Measurements from ENCODE around the gene SIPA1. TPM values are rescaled to one million over a fixed set of nuclear protein-coding genes. Genes with fewer than 3 reads are reported as not detected.

SIPA1 gene
- total RNA-seq, 1 experiment from 2014 or later: 79.1 TPM

DNA sequence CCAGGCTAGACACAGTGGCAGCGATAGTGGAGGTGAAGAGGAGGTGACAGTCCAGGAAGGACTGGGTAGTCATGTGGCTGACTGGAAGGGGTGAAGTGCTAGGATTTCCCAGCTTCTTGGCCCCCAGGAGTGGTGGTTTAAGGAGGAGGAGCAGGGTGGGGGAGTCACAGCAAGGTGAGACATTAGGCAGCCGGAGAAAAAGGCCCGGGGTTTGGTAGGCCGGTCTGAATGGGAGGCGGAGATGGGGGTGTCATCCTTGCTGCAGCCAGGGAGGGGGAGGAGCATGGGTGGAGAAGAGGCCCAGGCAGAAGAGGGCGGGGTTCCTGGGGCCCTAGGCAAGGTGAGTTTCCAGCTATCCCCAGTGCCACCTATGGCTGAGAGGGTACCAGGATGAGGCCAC, 6.1 kb downstream of the SIPA1 start:
- peak; percentile 67 for DNase-seq (ENCODE audit: low spot score)

DNA sequence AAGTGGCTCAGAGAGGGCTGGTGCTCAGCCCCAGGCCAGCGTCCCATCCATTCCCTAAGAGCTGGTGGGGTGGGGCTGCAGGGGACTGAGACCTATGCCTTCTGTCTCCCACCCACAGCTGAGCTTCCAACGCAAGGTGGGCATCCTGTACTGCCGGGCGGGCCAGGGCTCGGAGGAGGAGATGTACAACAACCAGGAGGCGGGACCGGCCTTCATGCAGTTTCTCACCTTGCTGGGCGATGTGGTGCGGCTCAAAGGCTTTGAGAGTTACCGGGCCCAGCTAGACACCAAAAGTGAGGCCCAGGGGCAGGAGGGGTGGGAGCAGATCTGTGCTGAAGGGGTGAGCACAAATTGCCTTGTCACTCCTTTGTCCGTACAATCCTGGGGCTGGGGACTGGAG, 6.9 kb downstream of the SIPA1 start:
- DNase-seq (ENCODE audit: low spot score): no peak

DNA sequence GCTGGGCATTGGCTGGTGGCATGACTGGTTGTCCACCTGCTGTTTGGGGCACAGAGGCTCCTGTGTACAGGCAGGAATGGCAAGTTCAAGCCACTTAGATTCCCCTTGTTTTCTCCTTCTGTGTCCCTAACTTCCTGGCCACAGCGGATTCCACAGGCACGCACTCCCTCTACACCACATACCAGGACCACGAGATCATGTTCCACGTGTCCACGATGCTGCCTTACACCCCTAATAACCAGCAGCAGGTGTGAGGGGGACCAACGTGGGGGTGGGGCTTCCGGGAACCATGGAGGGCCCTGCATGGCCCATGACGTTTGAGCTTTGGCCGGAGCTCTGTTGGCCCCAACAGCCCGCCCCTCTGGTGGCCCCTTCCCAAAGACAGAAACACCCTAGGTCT, 7.8 kb downstream of the SIPA1 start:
- DNase-seq (ENCODE audit: low spot score): no peak

DNA sequence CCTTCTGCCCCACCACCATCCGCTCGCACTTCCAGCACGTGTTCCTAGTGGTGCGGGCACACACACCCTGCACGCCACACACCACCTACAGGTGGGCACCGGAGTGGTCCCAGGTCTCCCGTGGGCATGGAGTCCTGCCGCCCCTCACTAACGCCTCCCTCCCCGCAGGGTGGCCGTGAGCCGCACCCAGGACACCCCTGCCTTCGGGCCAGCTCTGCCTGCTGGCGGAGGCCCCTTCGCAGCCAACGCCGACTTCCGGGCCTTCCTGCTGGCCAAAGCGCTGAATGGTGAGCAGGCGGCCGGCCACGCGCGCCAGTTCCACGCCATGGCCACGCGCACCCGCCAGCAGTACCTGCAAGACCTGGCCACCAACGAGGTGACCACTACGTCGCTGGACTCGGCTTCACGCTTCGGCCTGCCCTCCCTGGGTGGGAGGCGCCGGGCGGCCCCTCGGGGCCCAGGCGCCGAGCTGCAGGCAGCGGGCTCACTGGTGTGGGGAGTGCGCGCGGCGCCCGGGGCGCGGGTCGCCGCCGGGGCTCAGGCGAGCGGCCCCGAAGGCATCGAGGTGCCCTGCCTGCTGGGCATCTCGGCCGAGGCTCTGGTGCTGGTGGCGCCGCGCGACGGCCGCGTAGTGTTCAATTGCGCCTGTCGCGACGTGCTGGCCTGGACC, 8.5 kb downstream of the SIPA1 start:
- no peak for DNase-seq (ENCODE audit: low spot score)

DNA sequence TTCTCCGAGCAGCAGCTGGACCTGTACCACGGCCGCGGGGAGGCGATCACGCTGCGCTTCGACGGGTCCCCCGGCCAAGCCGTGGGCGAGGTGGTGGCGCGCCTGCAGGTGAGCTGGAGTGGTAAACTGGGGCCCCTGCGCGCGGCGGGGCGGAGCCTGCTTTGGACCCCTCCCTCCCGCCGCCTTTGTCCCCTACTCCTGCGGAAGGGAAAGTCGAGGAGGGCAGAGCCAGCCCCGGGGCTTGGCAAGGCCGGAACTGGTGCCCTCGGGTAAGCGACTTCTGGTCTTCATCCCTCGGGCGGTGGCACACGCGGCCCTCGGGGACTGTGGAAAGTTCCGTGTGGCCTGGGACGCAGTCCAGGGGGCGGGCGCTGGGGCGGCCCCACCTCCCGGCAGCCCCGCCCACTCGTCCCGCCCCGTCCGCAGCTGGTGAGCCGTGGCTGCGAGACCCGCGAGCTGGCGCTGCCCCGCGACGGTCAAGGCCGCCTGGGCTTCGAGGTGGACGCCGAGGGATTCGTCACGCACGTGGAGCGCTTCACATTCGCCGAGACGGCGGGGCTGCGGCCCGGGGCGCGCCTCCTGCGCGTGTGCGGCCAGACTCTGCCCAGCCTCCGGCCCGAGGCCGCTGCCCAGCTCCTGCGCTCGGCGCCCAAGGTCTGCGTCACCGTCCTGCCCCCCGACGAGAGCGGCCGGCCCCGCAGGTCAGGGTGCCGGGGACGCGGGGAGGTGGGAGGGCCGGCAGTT, 9.2 kb downstream of the SIPA1 start:
- DNase-seq (ENCODE audit: low spot score): peak; percentile 76

DNA sequence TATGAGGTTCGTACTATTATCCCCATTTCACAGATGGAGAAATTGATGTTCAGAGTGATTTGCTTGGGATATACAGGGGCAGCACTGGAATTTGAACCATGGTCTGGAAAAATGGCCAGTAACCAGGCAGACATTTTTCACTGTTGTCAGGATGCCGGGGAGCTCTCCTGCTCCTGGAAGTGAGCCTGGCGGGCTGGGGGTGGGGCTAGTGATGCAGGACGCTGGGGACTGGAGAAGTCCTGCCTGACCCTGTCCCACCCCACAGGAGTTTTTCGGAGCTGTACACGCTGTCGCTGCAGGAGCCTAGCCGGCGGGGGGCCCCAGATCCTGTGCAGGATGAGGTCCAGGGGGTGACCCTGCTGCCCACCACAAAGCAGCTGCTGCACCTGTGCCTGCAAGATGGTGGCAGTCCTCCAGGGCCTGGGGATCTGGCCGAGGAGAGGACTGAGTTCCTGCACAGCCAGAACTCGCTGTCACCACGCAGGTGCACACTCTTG, 11.1 kb downstream of the SIPA1 start:
- no peak for DNase-seq (ENCODE audit: low spot score)

DNA sequence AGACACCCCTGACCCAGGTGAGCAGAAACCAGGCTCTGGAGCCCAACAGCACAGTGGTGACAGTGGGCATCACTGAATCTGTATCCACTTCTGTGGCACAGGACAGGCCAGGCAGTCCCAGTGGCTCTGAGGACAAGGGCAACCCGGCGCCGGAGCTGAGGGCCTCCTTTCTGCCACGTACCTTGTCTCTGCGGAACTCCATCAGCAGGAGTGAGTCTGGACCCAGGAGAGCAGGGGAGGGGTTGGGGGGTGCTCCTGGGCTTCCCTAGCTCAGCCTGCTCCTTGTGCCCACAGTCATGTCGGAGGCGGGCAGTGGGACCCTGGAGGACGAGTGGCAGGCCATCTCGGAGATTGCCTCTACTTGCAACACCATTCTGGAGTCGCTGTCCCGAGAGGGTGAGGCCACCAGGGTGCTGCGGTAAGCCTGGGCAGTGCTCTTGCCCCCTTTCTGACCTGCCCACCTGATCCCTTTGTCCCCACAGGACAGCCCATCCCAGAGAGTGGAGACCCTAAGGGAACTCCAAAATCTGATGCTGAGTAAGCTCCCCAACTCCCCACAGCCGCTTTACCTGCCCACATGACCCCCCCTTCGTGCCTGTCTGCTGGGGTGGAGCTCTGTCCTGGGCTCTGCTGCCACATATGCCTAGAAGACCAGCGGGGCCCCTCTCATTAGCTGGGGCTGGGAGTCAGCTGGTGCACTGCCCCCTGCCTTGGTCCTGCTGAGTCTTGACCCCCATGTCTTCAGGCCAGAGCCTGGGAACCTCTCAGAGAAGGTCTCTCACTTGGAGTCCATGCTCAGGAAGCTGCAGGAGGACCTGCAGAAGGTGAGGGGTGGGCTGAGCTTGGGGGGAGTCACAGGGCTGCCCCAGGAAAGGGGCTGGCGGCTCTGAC, 12.0 kb downstream of the SIPA1 start:
- no peak for DNase-seq (ENCODE audit: low spot score)

DNA sequence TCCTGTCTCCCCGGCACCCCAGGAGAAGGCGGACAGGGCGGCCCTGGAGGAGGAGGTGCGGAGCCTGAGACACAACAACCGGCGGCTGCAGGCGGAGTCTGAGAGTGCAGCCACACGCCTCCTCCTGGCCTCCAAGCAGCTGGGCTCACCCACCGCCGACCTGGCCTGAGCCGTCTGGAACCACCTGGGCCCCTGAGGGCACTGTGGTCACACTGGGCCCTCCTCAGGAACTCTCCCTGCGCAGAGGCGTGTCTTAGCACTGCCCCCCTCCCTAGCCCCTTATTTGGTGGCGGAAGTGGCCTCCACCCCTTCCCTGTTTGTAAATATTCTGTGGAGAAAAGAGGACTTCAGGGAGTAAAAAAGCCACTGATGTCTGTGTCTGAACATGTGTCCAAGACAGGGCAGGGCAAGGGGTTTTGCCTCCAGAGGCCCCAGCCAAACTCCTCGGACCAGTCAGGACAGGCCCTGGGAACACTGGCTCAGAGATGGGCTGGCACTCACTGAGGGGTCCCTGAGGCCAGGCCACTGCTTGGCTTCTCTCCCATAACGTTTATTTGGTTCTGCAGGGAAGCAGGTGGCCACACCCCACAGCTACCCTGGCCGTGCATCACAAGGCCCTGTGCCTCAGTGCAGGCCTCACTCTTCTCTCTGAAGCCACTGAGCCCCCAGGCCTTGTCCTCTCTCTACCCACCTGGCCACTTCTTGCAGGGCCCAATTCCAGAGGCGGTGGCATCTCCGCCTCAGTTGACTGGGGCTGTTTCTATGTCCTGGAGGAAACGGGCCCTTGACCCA, 12.8 kb downstream of the SIPA1 start:
- DNase-seq (ENCODE audit: low spot score): no peak

DNA sequence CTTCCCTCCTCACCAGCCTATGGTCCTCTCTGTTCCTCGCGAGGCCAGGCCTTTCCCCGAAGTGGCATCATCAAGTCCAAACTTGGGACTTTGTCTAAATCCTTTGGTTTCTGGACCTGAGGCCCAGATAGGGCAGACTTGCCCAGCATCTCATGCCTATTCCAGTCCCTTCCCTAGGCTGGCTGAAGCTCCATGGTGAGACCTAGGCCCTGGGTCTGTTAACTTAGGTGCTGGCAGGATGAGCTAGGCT, 13.4 kb downstream of the SIPA1 start:
- no peak for DNase-seq (ENCODE audit: low spot score)

DNA sequence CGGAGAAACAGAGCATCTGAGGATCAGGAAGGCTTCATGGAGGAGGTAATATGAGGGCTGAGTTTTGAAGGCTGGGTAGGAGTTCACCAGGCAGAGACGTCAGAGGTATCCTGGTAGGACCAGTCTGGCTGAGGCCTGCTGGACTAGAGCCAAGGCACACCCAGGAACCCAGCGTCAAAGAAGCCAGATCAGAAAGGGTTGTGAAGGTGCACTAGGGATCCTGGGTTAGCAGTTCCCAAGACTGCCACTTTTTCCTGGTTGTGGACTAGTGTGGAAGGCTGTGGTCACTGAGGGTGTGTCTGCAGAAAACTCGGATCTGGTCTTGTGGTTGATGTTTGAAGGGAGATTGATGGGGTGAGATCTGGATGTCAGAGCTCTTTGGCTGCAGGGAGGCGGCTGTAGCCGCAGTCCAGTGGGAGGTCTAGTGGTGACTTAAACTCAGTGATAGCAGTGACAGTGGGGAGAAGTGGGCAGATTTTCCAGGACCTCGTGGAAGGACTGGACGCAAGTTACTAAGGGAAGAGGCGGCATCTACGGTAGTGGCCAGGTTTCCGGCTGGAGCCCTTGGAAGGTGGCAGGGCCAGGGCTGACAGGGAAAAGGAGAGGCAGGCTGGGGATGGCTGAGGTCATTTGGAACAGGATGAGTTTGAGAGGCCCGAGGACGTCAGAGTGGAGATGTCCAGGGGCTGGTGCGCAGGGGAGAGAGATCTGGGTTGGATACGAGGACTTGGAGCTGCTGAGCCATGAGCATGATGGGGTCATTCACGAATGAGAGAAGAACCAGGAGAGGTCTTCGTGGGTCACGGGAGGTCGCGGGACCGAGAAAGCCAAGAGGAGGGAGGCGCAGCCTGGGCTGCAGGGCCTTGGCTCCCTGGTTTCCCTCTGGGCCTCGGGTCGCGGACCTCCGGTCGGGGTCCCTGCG, 13.9 kb downstream of the SIPA1 start:
- DNase-seq (ENCODE audit: low spot score): peak; percentile 98

DNA sequence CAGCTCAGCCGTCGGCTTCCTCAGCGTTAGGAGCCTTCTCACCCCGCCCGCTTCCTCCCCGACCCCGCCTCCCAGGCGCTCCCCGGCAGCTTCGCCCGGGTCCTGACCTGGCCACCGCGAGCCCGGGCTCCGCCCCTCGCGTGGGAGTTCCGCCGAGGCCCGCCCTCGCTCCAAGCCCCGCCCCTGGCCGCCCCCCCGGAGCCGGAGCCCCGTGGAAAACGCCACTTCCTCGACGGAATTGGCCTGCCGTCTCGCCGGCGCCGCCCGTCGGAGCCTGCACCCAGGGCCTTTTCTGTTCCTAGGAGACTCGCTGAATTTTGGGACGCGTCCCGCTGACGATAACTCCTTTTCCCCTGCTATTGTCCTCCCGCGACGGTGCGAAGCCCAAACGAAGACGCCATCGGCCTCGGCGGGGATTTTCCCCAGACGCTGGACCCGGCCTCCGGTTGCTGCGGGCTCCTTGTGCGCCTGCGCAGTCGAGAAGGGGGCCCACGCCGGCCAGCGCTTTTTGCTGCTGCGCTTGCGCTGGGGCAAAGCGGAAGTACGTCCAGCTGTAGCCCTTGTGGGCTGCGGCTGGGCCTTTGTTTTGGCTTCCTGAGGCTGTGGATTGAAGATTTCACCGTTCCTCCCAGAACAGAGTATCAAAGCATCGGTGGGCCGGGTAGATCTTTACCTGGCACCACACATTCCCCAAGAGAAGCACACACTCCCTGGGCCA, 14.8 kb downstream of the SIPA1 start:
- peak; percentile 97 for DNase-seq (ENCODE audit: low spot score)

DNA sequence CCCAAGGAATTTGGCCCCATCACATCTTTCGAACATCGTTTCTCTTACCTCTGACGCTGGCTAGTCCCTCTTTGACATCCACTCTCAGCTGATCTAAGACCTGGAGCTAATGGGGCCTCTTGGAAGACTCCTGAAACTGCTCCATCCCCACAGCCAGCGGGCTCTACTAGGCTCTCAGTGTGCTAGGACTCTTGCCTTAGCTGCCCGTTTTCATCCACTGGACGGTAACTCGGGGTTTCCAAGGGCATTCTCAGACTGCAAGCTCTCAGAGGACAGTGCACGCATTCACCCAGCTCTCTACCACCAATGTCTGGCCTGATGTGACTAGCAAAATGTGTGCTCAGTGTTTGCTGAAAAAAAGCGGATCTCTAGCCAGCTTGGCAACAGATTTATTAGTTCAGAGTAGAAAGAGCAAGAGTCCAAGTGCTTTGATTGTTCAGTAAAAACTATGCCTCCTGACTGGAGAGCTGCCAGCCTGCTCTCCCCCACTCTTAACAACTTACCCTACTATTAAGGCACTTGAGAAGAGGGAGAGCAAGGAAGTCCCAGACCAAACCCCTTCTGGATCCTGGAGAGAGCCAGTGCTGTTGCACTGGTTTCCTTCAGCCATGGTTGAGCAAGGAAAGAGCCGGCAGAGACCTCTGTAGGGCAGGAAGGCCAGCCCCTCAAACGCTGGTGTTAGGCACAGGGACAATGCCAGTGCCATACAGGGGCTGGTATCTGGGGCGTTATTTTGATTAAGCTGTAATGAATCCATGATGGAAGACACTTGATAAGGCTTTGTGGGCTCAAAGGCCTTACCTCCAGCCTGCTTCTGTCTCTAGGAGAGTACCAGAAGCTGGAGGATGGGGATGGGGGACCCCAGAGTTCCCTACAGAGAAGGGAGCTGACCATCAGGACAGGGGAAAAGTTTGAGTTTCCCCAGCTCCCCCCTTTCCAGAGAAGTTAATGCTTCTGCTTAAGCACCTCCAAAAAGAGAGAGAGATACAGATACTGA, 15.6 kb downstream of the SIPA1 start:
- no peak for DNase-seq (ENCODE audit: low spot score)

DNA sequence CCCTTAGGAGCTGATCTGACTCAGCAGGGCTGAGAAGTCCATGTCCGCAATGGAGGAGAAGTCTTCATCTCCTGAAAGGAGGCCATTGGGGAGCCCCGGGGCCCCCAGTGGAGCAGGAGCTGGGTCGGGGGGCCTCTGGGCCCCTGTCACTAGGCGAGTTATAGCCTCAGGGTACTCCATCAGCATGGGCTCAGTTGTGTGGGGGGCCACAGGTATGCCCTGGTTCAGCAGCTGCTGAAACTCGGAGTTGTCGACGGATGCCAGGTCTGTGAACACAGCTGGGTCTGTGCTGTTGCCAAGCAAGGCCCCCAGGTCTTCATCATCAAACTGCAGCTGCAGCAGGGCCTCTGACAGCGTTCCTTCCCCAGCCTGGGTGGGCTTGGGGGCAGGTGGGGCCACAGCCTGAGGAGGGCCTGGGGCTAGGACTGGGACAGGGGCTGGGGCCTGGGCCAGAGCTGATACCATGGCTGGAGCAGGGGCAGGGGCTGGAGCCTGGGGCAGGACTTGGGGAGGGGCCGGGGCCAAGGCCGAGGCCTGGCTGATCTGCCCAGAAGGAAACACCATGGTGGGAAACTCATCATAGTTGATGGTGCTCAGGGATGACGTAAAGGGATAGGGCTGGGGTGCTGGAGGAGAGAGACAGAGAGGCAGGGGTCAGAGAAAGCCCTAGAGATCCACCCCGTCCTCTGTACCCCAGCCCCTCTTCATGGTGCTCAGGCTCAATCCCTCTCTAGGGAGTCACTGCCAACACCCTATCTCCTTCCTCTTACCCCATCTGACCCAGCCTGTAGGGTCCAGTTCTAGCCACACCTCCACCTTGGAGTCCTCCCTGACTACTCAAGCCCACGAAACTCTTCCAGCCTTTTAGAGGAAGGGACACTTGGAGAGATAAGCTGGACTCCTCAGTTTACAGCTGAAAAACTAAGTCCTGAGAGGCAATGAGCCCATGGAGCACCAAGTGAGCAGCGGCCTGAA, 16.8 kb downstream of the SIPA1 start:
- DNase-seq (ENCODE audit: low spot score): no peak

DNA sequence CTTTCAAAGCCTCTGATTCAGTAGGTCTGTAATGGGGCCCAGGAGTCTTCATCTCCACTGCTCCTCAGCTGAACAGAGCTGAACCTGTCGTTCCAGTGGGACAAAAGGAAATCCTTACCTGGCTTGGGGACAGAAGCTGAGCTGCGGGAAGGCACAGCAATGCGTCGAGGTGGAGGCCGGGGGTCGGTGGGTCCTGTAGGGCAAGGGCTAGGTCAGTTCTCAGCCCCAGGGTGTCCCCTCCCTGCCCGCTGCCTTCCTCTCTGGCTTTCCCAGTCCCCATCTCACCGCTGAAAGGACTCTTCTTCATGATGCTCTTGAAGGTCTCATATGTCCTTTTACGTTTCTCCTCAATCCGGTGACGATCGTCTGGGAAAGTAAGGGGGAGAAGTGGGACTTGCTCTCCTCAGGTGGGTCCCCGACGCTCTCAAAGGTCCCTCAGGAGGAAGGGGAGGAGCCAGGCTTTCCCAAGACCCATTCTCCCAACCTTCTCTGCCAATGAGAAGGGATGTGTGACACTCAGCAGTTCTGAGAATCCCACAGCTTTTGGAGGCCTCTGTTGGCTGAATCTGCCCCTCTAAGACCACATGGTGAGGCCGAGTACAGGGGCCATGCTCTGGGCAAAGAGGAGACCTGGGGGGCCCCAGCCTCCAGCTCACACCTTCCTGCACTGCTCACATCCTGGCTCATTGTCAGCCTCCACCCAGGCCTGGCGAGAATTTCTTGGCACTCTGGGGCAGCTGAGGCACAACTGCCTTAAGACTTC, 17.9 kb downstream of the SIPA1 start:
- DNase-seq (ENCODE audit: low spot score): no peak

DNA sequence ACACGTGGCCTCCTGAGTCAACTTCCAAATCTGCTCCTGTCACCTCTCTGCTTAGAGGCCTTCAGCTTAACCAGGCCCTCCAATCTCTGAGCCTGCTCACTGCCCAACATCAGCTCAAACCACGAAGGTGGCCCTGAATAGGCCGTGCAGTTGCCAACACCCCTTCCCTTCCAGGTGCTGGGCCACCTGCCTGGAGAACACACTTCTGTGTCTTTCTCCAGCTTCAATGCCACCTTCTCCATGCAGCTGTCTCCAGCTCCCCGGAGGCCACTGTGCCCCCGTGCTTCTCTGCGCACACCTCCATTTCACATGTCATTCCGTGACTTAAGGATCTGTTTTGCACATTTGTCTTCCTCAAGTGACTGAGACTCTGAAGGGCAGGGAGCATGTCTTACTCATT, 19.5 kb downstream of the SIPA1 start:
- no peak for DNase-seq (ENCODE audit: low spot score)

DNA sequence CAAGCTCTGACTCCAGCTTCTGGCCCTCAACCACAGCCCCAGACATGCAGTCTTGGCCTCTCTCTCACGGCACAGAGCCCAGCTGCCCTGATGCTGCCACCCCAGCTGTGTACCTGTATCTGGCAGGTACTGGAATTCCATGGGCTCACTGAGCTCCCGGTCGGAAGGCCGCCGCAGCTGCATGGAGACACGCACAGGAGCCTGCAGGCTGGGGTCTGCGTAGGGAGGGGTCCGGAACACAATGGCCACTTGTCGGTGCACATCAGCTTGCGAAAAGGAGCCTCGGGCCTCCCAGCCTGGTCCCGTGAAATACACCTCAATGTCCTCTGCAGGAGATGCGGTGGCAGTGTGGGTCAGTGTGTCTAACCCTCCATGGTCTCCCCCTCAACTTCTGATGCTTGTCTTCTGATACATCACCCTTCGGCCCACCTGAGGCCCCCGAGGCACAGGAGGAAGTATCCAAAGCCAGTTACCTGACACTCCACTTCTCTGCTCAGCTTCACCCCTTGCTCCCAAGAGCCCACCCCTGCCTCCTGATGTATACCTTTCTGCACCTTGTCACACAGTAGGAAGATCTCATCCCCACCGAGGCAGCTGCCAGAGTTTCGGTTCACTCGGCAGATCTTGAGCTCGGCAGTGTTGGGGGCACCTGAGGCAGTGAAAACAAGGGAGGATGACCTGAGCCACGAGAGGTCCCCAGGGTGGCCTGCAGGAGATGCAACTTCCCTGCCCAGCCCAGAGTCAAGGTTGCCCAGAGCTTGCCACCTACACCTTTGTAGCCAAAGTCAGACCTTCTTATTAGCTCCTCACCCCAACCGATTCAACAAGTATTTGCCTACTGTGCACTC, 20.5 kb downstream of the SIPA1 start:
- no peak for DNase-seq (ENCODE audit: low spot score)
